Memory B cell (primary cell): ENCODE measurements around the gene OXGR1.
A peak's percentile ranks its signal among the peaks of the same experiment; 100 is the strongest.
"Not testable (repeated sequence)": the region's sequence is repeated elsewhere in the genome, so short reads cannot be mapped to it uniquely, and the experiment has no call there.

ENCODE experiments used
- ATAC-seq: fragments of 150-1000 bp; cut with Tn5 transposase; 2 replicates; pipeline ENCODE4 v1.10.0; 2021; ENCODE audit warnings: low read depth, mild to moderate bottlenecking, moderate library complexity
- DNase-seq, 2 donors: peaks; one replicate each; pipeline ENCODE4 v3.0.0; 2022; ENCODE audit warnings: low spot score in 2 of 2
- H3K27ac Mint-ChIP-seq: one replicate; pipeline ENCODE4 v1.8.0; 2022; ENCODE audit warnings: mild to moderate bottlenecking, moderate library complexity, mixed read lengths
- H3K27me3 Mint-ChIP-seq: one replicate; pipeline ENCODE4 v1.8.0; 2022; ENCODE audit warnings: mixed read lengths
- H3K36me3 Mint-ChIP-seq: one replicate; pipeline ENCODE4 v1.8.0; 2022; ENCODE audit warnings: mild to moderate bottlenecking, mixed read lengths
- H3K4me1 Mint-ChIP-seq: one replicate; pipeline ENCODE4 v1.8.0; 2022; ENCODE audit warnings: mixed read lengths
- H3K4me3 Mint-ChIP-seq: one replicate; pipeline ENCODE4 v1.8.0; 2022; ENCODE audit warnings: mild to moderate bottlenecking, moderate library complexity, mixed read lengths
- H3K9me3 Mint-ChIP-seq: one replicate; pipeline ENCODE4 v1.8.0; 2022; ENCODE audit warnings: mixed read lengths

Gene OXGR1

DNA sequence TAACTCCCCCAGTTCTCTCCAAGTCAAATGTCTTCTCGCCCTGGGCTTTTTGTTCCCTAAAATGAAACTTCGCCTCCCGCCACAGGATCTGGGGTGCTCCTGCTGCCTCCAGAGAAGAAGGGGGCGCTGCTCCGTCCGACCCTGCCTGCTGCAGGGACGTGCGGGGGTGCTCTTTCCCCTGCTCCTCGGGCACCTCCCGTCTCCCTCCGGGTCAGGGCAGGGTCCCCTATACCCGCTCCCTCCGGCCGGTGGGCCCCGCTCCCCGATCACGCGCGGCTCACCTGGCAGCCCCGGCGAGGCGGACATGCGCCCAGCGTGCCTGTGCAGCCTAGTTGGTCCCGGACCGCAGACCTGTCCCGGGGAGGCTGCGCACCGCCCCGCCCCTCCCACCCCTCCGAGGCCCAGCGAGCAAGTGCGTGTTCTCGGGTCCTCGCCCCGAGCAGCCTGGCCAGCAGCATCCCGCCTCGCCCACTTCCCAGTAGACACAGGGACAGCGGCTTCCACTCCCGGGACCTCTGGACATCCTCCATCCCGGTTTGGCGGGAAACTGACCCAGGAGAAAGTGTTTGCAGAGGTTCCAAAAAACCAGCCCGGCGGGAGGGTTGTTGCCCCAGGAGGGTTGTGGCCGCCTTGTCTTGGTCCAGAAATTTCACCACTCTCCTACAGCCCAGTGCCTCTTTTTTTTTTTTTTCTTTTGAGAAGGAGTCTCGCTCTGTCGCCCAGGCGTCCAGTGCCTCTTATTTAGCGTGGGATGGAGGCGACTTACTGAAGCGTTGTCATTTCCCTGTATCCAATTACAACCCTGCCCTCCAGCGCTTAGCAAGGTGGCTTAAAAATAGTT lies at the start of gene OXGR1:
TSS of gene OXGR1 (minus strand) at position 460 of the 841 bp plus-strand sequence. CDS start 6,717 bp downstream, outside the sequence.
- H3K36me3 Mint-ChIP-seq: no peaks in the 10 kb centered on the region
- peaks cover 5% of the 10 kb centered on the region for H3K9me3 Mint-ChIP-seq
- ATAC-seq: no peak
- no peaks in the 10 kb centered on the region for H3K4me1 Mint-ChIP-seq
- peak within 1 kb of the TSS; percentile 15 for H3K4me3 Mint-ChIP-seq
- H3K27me3 Mint-ChIP-seq: peaks cover 7% of the 10 kb centered on the region
- no peak for DNase-seq
- H3K27ac Mint-ChIP-seq: no peak within 1 kb of the TSS

DNA sequence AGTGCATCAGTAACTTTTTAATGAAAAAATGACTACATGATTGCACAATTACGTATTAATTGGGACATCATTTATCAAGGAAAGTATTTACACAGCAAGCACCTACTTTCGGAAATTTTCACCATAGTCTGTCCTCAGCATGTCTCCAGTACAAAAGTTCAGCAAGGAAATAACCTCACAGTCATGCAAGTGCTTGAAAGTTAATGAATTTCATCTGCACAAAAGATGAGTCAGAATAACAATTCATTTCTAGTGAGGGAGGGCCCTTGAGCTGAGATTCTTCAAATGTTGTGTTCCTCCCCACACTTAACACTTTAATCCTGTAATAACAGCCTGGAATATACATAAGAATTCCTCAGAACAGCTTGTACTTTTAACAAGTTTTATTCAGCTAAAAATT lies 49.0 kb upstream of the OXGR1 start:
- no peaks in the 10 kb centered on the region for H3K36me3 Mint-ChIP-seq
- H3K27ac Mint-ChIP-seq: no peak overlapping the region
- H3K4me3 Mint-ChIP-seq: no peak overlapping the region
- H3K9me3 Mint-ChIP-seq: peaks cover 2% of the 10 kb centered on the region
- peaks cover 4% of the 10 kb centered on the region for H3K27me3 Mint-ChIP-seq
- ATAC-seq (no peak), DNase-seq (no peak)
- no peaks in the 10 kb centered on the region for H3K4me1 Mint-ChIP-seq

DNA sequence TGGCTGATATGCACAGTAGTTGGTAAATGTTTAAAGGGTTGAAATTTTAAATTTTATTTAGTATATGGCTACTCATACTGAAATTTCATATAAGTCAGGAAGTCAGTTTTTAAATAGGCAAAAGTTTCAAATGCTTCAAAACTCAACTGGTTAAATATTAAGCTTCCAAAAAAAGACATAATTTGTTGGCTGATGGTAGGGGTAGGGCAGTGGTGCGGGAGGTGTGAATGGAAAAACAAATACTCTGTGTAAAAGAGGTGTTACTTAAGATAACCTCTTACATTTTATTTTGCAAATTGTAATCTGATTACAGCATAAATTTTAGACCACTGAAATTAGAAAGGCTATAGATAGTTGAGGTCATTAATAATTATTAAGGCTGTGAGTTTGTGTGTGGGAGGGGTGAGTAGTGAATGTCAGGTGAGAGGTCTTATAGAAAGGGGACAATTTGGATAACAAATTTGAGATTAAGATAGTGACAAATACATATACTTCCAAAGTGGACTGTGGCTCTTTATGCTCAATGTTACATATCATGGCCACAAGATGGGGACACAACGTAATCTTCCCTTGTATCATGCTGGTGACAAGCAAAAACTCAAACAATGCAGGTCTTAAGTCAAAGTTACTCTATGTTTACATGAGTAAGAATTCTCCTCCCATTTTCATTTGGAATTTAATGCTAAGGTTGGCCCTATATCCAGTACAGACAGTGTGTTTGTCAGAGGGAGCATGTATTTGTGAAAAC lies 36.6 kb upstream of the OXGR1 start:
- no peak for DNase-seq

DNA sequence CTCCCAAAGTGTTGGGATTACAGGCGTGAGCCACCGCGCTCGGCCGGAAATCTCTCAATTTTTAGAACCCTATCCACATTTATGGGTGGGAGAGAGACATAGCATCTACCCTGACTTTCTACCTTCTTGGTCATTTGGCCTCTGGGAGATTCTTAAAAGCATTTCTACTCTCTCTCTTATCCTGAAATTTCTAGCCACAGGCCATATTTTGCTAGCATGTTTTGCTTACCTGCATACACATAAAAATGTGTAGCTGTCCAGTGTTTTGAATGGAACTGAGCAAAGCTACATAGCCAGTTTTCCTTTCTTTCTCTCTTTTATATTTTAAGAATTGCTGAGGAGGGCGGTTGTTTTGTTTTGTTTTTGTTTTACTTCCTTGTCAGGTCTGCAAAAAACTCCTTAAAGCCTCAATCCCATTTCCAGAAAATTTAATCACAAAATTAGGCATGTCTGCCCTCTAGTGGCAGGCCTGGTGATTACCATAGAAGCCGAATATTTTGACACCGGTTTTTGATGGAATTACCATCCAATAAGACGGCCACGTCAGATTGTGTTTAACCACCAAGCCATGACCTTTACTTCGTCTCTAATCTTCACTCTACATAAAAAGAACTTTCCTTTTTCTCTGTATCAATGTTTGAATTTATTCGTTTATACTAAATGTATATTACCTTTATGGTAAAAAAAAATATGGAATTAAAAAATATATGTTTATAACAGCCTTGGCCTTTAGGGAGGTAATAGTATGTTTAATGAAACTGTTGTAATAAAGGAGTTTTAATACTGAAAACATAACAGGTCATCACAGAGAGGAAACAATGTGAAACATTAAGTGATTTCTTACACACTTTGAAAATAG lies 34.4 kb upstream of the OXGR1 start:
- peaks cover 4% of the 10 kb centered on the region for H3K27me3 Mint-ChIP-seq
- DNase-seq (peak; percentile 29 to 33), ATAC-seq (no peak)
- H3K4me3 Mint-ChIP-seq: no peak overlapping the region
- H3K4me1 Mint-ChIP-seq: no peaks in the 10 kb centered on the region
- no peaks in the 10 kb centered on the region for H3K36me3 Mint-ChIP-seq
- peaks cover 2% of the 10 kb centered on the region for H3K9me3 Mint-ChIP-seq
- H3K27ac Mint-ChIP-seq: no peak overlapping the region

More for the DNA sequence above, 36.6 kb upstream of the OXGR1 start:
- H3K4me1 Mint-ChIP-seq: no peaks in the 10 kb centered on the region
- H3K9me3 Mint-ChIP-seq: peaks cover 7% of the 10 kb centered on the region
- H3K36me3 Mint-ChIP-seq: no peaks in the 10 kb centered on the region
- no peak overlapping the region for H3K4me3 Mint-ChIP-seq
- ATAC-seq: no peak
- peaks cover 7% of the 10 kb centered on the region for H3K27me3 Mint-ChIP-seq
- no peak overlapping the region for H3K27ac Mint-ChIP-seq

GRCh38 chr13:97027162-97027554 lies 32.9 kb upstream of the OXGR1 start:
- no peak for DNase-seq
- no peak overlapping the region for H3K27ac Mint-ChIP-seq
- peaks cover 2% of the 10 kb centered on the region for H3K9me3 Mint-ChIP-seq
- ATAC-seq: no peak
- no peak overlapping the region for H3K4me3 Mint-ChIP-seq
- no peaks in the 10 kb centered on the region for H3K36me3 Mint-ChIP-seq
- H3K27me3 Mint-ChIP-seq: peaks cover 7% of the 10 kb centered on the region
- H3K4me1 Mint-ChIP-seq: no peaks in the 10 kb centered on the region

DNA sequence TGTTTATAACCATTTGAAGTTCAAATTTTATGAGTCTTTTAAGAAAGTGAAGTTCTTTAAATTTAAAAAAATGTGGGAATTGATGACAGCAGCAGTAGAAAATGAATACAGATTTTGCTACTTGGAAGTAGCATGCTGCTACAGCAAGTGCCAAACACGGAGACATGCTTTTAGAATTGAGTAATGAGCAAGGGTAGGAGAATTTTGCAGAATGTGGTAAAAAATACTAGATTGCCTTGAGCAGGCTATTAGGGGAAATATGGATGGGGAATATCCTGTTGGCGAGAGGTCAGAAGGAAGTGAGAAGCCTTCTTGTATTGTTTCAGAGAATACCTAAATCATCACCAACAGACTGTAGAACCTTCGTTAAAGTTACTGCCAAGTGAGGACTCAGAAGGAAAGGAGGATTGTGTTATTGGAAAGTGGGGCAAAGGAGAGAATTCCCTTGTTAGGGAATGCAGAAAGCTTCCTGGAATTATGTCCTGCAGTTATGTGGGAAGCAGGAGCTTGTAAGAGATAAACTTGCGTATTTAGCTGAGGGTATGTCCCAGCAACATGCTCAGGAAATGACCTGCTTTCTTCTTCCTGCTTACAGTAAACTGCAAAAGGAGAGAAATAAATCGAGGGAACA lies 32.4 kb upstream of the OXGR1 start:
- Mint-ChIP-seq H3K27ac (no peak overlapping the region), H3K9me3 (peaks cover 2% of the 10 kb centered on the region), H3K4me3 (no peak overlapping the region), H3K27me3 (peaks cover 7% of the 10 kb centered on the region), H3K36me3 (no peaks in the 10 kb centered on the region), H3K4me1 (no peaks in the 10 kb centered on the region)
- DNase-seq (no peak), ATAC-seq (no peak)

DNA sequence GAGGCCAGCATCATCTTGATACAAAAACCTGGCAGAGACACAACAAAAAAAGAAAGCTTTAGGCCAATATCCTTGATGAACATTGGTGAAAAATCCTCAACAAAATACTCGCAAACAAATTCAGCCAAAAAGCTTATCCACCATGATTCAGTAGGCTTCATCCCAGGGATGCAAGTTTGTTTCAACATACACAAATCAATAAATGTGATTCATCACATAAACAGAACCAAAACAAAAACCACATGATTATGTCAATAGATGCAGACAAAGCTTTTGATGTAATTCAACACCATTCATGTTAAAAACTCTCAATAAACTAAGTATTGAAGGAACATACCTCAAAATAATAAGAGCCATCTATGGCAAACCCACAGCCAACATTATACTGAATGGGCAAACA lies 29.5 kb upstream of the OXGR1 start:
- H3K27me3 Mint-ChIP-seq: peaks cover 12% of the 10 kb centered on the region

DNA sequence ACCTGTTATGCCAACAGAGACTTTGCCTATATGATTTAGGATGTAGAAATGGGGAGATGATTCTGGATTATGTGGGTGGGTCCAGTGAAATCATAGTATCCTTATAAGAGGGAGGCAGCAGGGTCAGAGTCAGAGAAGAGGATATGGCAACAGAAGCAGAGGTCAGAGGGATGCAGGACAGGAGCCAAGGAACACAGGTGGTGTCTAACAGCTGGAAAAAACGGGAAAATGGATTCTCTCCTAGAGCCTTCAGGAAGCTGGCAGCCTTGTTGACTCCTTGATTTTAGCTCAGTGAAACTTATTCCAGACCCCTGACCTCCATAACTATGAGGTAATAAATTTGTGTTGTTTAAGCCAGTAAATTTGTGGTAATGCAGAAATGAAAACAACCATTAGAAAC lies 28.8 kb upstream of the OXGR1 start:
- H3K27me3 Mint-ChIP-seq: peaks cover 12% of the 10 kb centered on the region
- ATAC-seq: no peak
- H3K4me1 Mint-ChIP-seq: no peaks in the 10 kb centered on the region
- no peaks in the 10 kb centered on the region for H3K36me3 Mint-ChIP-seq
- DNase-seq: no peak
- peaks cover 2% of the 10 kb centered on the region for H3K9me3 Mint-ChIP-seq
- no peak overlapping the region for H3K4me3 Mint-ChIP-seq
- no peak overlapping the region for H3K27ac Mint-ChIP-seq

More for the DNA sequence above, 29.5 kb upstream of the OXGR1 start:
- H3K4me3 Mint-ChIP-seq, ATAC-seq, H3K36me3 Mint-ChIP-seq, H3K27ac Mint-ChIP-seq, H3K4me1 Mint-ChIP-seq, H3K9me3 Mint-ChIP-seq, DNase-seq: not testable (repeated sequence)

GRCh38 chr13:97021241-97021640 lies 27.0 kb upstream of the OXGR1 start:
- peaks cover 2% of the 10 kb centered on the region for H3K9me3 Mint-ChIP-seq
- no peaks in the 10 kb centered on the region for H3K36me3 Mint-ChIP-seq
- no peaks in the 10 kb centered on the region for H3K4me1 Mint-ChIP-seq
- H3K4me3 Mint-ChIP-seq: no peak overlapping the region
- DNase-seq: no peak
- H3K27me3 Mint-ChIP-seq: peaks cover 12% of the 10 kb centered on the region
- ATAC-seq: no peak
- H3K27ac Mint-ChIP-seq: no peak overlapping the region

DNA sequence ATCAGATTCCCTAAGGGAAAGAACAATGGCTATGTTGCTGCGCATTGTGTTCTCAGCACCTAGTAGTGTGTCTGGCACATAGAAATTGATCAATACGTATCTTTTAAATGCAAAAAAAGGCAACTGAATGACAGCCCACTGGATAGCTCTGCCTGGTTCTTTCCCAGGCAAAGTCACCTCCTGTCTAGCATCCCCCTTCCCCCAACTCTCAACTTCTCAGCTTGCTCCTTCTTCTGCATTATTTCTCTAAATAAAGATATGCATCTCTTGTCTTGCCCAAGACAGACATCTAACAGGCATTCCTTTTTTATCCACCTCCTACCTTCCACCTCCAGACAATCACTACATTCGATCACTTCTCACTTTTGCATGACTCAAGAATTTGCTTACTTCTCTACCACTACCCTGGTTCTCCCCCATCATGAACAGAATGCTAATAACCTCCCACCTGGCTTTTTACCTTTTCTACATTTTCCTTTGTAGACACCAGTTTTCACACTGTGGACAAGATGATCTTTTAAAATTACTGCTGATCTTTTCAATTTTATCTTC lies 26.5 kb upstream of the OXGR1 start:
- Mint-ChIP-seq H3K9me3 (peaks cover 2% of the 10 kb centered on the region), H3K36me3 (no peaks in the 10 kb centered on the region), H3K27ac (no peak overlapping the region), H3K27me3 (peaks cover 12% of the 10 kb centered on the region), H3K4me3 (no peak overlapping the region), H3K4me1 (no peaks in the 10 kb centered on the region)
- no peak for ATAC-seq
- DNase-seq: no peak

DNA sequence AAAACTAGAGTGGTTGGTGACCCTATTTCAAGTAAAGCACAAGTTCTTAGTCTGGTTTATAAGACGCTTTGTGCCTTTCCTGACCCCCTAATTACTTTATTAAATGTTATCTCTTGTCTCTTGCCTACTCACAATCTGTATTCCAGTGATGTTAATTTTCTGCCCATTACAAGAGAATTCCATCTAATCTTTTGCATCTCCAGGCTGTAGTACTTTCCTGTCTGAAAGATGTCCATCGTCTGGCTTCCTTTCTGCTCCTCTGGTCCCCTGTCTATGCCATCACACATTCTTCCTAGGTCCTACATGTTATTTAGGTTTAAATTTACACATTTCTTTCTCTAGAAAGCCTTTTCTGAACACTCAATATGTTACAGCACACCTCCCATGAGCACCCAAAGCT lies 25.9 kb upstream of the OXGR1 start:
- H3K9me3 Mint-ChIP-seq: peaks cover 2% of the 10 kb centered on the region
- peaks cover 12% of the 10 kb centered on the region for H3K27me3 Mint-ChIP-seq

DNA sequence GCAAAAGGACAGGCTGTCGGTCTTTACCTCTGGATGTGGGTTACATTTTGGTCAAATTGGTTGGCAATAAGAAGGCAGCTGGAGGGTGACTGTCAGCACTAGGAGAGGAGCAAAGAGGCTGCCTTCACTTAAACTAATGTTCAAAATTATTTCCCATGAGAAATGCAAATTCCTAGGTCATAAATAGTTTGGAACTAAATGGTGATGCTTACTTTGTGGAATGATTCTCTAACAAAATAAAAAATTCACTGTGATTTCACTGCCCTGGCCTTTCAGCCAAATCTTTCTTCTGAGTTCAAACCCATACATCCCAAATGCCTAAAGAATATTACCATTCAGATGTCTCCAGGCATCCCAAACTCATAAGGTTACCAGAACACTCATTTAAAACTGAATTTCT lies 25.0 kb upstream of the OXGR1 start:
- Mint-ChIP-seq H3K36me3 (no peaks in the 10 kb centered on the region), H3K4me3 (no peak overlapping the region), H3K9me3 (no peaks in the 10 kb centered on the region), H3K27me3 (peaks cover 12% of the 10 kb centered on the region), H3K27ac (no peak overlapping the region), H3K4me1 (peaks cover 3% of the 10 kb centered on the region)
- no peak for DNase-seq
- ATAC-seq: no peak

More for the DNA sequence above, 25.9 kb upstream of the OXGR1 start:
- DNase-seq (no peak), ATAC-seq (no peak)
- no peak overlapping the region for H3K4me3 Mint-ChIP-seq
- H3K36me3 Mint-ChIP-seq: no peaks in the 10 kb centered on the region
- H3K4me1 Mint-ChIP-seq: peaks cover 3% of the 10 kb centered on the region
- H3K27ac Mint-ChIP-seq: no peak overlapping the region
